AG04450 (cell line): ENCODE data around the gene STRC. TPM values are rescaled to one million over a fixed set of nuclear protein-coding genes. Genes with fewer than 3 reads are reported as not detected.
"Not testable (repeated sequence)": the region's sequence is repeated elsewhere in the genome, so short reads cannot be mapped to it uniquely, and the experiment has no call there.

Experiments used
- CTCF ChIA-PET: fragments of 300-600, 350-600 bp; formaldehyde crosslinking; extraction: SDS; loops from one replicate; lab custom pipeline; 2022; ENCODE audit warnings: antibody characterized with exemption, inconsistent platforms; lab: Charles Lee
- POLR2A ChIA-PET: fragments of 350-600 bp; formaldehyde crosslinking; extraction: SDS; loops from one replicate; lab custom pipeline; 2021; ENCODE audit warnings: antibody characterized with exemption, inconsistent platforms; lab: Yijun Ruan, JAX
- DNase-seq: peaks from one replicate; pipeline ENCODE4 v3.0.0-alpha.2; 2011; ENCODE audit warnings: low read depth, low spot score
- H3K27ac ChIP-seq: one replicate; pipeline ENCODE4 v1.5.1; 2012; ENCODE audit warnings: low read depth, low read length, control low read depth
- H3K27me3 ChIP-seq: one replicate; pipeline ENCODE4 v1.6.0; 2012; ENCODE audit warnings: low read length; ENCODE audit not compliant: control insufficient read depth, insufficient read depth
- H3K4me3 ChIP-seq: 2 replicates; pipeline ENCODE4 v1.5.1; 2011; ENCODE audit warnings: mild to moderate bottlenecking, low read depth, low read length, control low read depth
- H3K9me3 ChIP-seq: 2 replicates; pipeline ENCODE4 v1.5.1; 2012; ENCODE audit warnings: low read length; ENCODE audit not compliant: control insufficient read depth, insufficient read depth
- CTCF ChIP-seq: IDR thresholded peaks from 2 replicates; pipeline ENCODE4 v1.5.1; 2011; ENCODE audit warnings: low read depth, low read length, control low read depth, inconsistent platforms
- polyA plus RNA-seq: library from polyadenylated mRNA; depleted of rRNA; stranded (reverse); fragments of >200 nt; gene quantifications from 2 replicates; pipeline ENCODE4 v1.2.3, GENCODE V29; 2011; rRNA removed
- small RNA-seq: library from RNA; depleted of rRNA; stranded (forward); fragments of <200 nt; gene quantifications from one replicate; pipeline ENCODE3, GENCODE V24; 2012; ENCODE audit warnings: low read depth; ENCODE audit not compliant: insufficient read length

STRC gene
- polyA plus RNA-seq, 1 experiment: not detected

GRCh38 chr15:43566615-43567014, 52.0 kb downstream of the STRC start:
- H3K27ac ChIP-seq, CTCF ChIA-PET, H3K4me3 ChIP-seq, POLR2A ChIA-PET, H3K9me3 ChIP-seq, H3K27me3 ChIP-seq, DNase-seq: not testable (repeated sequence)

- POLR2A ChIA-PET: not testable (repeated sequence)
These were observed 54.8 kb downstream of the STRC start for GRCh38 chr15:43563793-43564192.

GRCh38 chr15:43562753-43563152, 55.8 kb downstream of the STRC start:
- POLR2A ChIA-PET, CTCF ChIA-PET, DNase-seq, H3K4me3 ChIP-seq, H3K9me3 ChIP-seq, H3K27me3 ChIP-seq, H3K27ac ChIP-seq: not testable (repeated sequence)

More at GRCh38 chr15:43563793-43564192, 54.8 kb downstream of the STRC start:
- CTCF ChIA-PET, DNase-seq, H3K9me3 ChIP-seq, H3K27me3 ChIP-seq, H3K27ac ChIP-seq, H3K4me3 ChIP-seq: not testable (repeated sequence)

GRCh38 chr15:43552986-43553385, 65.6 kb downstream of the STRC start:
- no peaks in the 10 kb centered on the region for H3K27me3 ChIP-seq
- ChIA-PET CTCF (no interaction called here), POLR2A (no interaction called here)
- no peak overlapping the region for H3K4me3 ChIP-seq
- H3K27ac ChIP-seq: no peak overlapping the region
- no peak for DNase-seq
- no peaks in the 10 kb centered on the region for H3K9me3 ChIP-seq
- TF ChIP-seq CTCF: no peak

- DNase-seq: no peak
- ChIA-PET POLR2A (no interaction called here), CTCF (no interaction called here)
- H3K9me3 ChIP-seq: no peaks in the 10 kb centered on the region
- no peak for TF ChIP-seq CTCF
- no peaks in the 10 kb centered on the region for H3K27me3 ChIP-seq
- no peak overlapping the region for H3K4me3 ChIP-seq
- no peak overlapping the region for H3K27ac ChIP-seq
These were observed 66.3 kb downstream of the STRC start for GRCh38 chr15:43552256-43552655.

GRCh38 chr15:43550527-43551363, 67.9 kb downstream of the STRC start:
- no peaks in the 10 kb centered on the region for H3K27me3 ChIP-seq
- no peak for DNase-seq
- H3K27ac ChIP-seq: no peak overlapping the region
- H3K9me3 ChIP-seq: no peaks in the 10 kb centered on the region
- no peak for TF ChIP-seq CTCF
- H3K4me3 ChIP-seq: no peak overlapping the region
- CTCF ChIA-PET: no interaction called here
- POLR2A ChIA-PET: no interaction called here

Small RNA genes within 50 kb of the gene (small RNA-seq; reads per million reads assigned to genes)
- gene PDIA3P2 (not detected), gene RNU6-554P (not detected), gene RNU6-610P (not detected)

Other genes starting within 250 kb of the STRC start
- 8.8 and 9.6 TPM in 2 replicates for gene ZSCAN29, start 247.8 kb downstream of the STRC start, polyA plus RNA-seq
- 12.3 and 14.0 TPM in 2 replicates for gene TUBGCP4, start 247.7 kb downstream of the STRC start, polyA plus RNA-seq
- 76.6 and 85.6 TPM in 2 replicates for gene TP53BP1, start 125.6 kb downstream of the STRC start, polyA plus RNA-seq
- 48.5 and 52.9 TPM in 2 replicates for gene MAP1A, start 101.2 kb downstream of the STRC start, polyA plus RNA-seq
- gene PPIP5K1, start 28.6 kb downstream of the STRC start, polyA plus RNA-seq: 19.3 and 20.6 TPM in 2 replicates
- 0.11 TPM in 1 of 2 replicates, not detected in the other for gene CKMT1B, start 24.8 kb downstream of the STRC start, polyA plus RNA-seq
- 0.87 and 0.96 TPM in 2 replicates for gene CATSPER2, start 30.0 kb upstream of the STRC start, polyA plus RNA-seq
- gene CKMT1A, start 75.1 kb upstream of the STRC start, polyA plus RNA-seq: not detected in 2 replicates
- gene PDIA3, start 127.6 kb upstream of the STRC start, polyA plus RNA-seq: 308 and 326 TPM in 2 replicates
- 2.3 and 2.4 TPM in 2 replicates for gene ELL3, start 158.2 kb upstream of the STRC start, polyA plus RNA-seq
- 608 and 874 TPM in 2 replicates for gene SERF2, start 173.5 kb upstream of the STRC start, polyA plus RNA-seq
- 0.05 TPM in 1 of 2 replicates, not detected in the other for gene SERINC4, start 181.4 kb upstream of the STRC start, polyA plus RNA-seq
- gene HYPK, start 181.8 kb upstream of the STRC start, polyA plus RNA-seq: 6.4 and 10.7 TPM in 2 replicates
- 46.5 and 61.9 TPM in 2 replicates for gene MFAP1, start 205.9 kb upstream of the STRC start, polyA plus RNA-seq
- gene WDR76, start 208.2 kb upstream of the STRC start, polyA plus RNA-seq: 4.6 and 6.7 TPM in 2 replicates